ENCODE measurements around the gene GFAP.
A peak's percentile ranks its signal among the peaks of the same experiment; 100 is the strongest.
"Not testable (repeated sequence)": the region's sequence is repeated elsewhere in the genome, so short reads cannot be mapped to it uniquely, and the experiment has no call there.

GFAP gene

GRCh38 chr17:44915321-44915726 is at the start of gene GFAP:
TSS of gene GFAP (minus strand) at chr17:44915500. CDS start at chr17:44915486, 14 bp downstream.
- H3K9me3 ChIP-seq: no peaks in the 10 kb centered on the region
- H3K27me3 ChIP-seq (ENCODE audit: low read depth): peaks cover 10% of the 10 kb centered on the region
- DNase-seq (ENCODE audit: low spot score in 2 of 2): no peak
- H3K4me1 ChIP-seq: no peaks in the 10 kb centered on the region
- H3K36me3 ChIP-seq (replicated peaks): no peaks in the 10 kb centered on the region
- H3K4me3 ChIP-seq: no peak within 1 kb of the TSS
- in situ Hi-C loops (cut with MboI; ENCODE audit: low sequenced_read_pairs): no loop called here

DNA sequence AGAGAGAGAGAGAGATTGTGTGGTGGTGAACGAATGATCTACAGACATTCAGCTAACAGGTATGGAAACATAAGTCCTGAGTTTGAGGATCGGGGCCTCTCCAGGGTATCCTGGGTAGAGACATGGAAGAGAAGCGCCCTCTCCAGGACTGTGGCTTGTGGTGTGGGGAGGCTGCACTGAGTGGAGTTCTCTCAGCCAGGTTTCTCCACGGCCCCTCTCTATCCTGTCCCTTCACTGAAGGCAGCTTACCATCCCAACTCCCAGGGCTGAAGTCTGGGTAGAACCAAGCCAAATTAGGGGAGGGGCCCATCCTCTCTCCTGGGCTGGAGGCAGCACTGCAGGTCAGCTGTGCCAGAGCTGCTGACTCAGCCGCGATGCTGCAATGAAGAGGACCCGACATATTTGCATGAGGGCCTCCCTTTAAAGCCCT is 46.6 kb upstream of the GFAP start:
- no peaks in the 10 kb centered on the region; the same call in 1 of the 2 replicates for H3K9me3 ChIP-seq
- in situ Hi-C loops (cut with MboI; ENCODE audit: low sequenced_read_pairs): no loop called here
- H3K36me3 ChIP-seq (replicated peaks): no peaks in the 10 kb centered on the region
- no peaks in the 10 kb centered on the region for H3K4me1 ChIP-seq
- DNase-seq (ENCODE audit: low spot score in 2 of 2): no peak
- H3K4me3 ChIP-seq: no peak overlapping the region
- peaks cover 1% of the 10 kb centered on the region; the same call in 1 of the 2 replicates for H3K27me3 ChIP-seq (ENCODE audit: low read depth)

- H3K4me3 ChIP-seq: no peak overlapping the region
- no peaks in the 10 kb centered on the region for H3K36me3 ChIP-seq (replicated peaks)
- no peaks in the 10 kb centered on the region for H3K4me1 ChIP-seq
- DNase-seq (ENCODE audit: low spot score in 2 of 2): no peak
- in situ Hi-C loops (cut with MboI; ENCODE audit: low sequenced_read_pairs): no loop called here
- H3K27me3 ChIP-seq (ENCODE audit: low read depth): no peaks in the 10 kb centered on the region
- no peaks in the 10 kb centered on the region; the same call in 1 of the 2 replicates for H3K9me3 ChIP-seq
Measured at GRCh38 chr17:44960691-44961090, 45.4 kb upstream of the GFAP start.

DNA sequence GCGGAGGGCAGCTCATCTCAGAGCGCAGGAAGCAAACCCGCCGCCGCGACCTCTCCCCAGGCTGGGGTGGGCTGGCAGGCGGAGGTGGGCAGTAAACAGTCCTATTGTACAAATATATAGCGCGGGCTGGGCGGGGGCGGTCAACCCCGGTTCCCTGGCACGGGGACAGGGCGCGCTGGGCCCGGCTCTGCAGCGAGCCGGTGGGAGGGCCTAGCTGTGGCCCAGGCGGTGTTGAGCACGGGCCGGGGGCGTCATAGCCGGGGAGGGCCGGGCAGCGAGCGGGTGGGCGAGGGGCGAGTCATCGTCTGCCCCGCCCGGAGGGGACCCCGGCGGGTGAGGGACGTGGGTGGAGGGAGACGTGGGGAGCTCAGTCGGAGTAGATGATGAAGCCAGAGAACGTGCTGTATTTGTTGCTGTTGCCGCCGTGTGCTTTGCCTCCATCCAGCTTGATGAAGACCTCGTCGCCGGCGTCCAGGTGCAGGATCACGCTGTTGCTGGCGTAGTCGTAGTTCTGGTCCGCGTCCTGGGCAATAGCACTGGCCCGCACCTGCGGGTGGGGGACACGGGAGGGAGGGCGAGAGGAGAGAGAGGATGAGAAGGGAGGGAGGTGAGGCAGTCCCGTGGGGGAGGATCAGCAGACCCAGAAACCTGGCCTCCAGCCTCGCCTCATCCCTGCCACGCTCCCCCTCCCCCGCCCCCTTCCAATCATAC is 44.7 kb upstream of the GFAP start:
- no peaks in the 10 kb centered on the region for H3K27me3 ChIP-seq (ENCODE audit: low read depth)
- in situ Hi-C loops (cut with MboI; ENCODE audit: low sequenced_read_pairs): no loop called here
- no peaks in the 10 kb centered on the region for H3K36me3 ChIP-seq (replicated peaks)
- H3K4me3 ChIP-seq: no peak overlapping the region
- DNase-seq (ENCODE audit: low spot score in 2 of 2): no peak
- no peaks in the 10 kb centered on the region for H3K9me3 ChIP-seq
- no peaks in the 10 kb centered on the region for H3K4me1 ChIP-seq

GRCh38 chr17:44956998-44957981 is 42.0 kb upstream of the GFAP start:
- DNase-seq (ENCODE audit: low spot score in 2 of 2): no peak
- no peaks in the 10 kb centered on the region for H3K36me3 ChIP-seq (replicated peaks)
- in situ Hi-C loops (cut with MboI; ENCODE audit: low sequenced_read_pairs): no loop called here
- H3K4me3 ChIP-seq: no peak overlapping the region
- H3K4me1 ChIP-seq: no peaks in the 10 kb centered on the region
- no peaks in the 10 kb centered on the region for H3K9me3 ChIP-seq
- no peaks in the 10 kb centered on the region for H3K27me3 ChIP-seq (ENCODE audit: low read depth)

DNA sequence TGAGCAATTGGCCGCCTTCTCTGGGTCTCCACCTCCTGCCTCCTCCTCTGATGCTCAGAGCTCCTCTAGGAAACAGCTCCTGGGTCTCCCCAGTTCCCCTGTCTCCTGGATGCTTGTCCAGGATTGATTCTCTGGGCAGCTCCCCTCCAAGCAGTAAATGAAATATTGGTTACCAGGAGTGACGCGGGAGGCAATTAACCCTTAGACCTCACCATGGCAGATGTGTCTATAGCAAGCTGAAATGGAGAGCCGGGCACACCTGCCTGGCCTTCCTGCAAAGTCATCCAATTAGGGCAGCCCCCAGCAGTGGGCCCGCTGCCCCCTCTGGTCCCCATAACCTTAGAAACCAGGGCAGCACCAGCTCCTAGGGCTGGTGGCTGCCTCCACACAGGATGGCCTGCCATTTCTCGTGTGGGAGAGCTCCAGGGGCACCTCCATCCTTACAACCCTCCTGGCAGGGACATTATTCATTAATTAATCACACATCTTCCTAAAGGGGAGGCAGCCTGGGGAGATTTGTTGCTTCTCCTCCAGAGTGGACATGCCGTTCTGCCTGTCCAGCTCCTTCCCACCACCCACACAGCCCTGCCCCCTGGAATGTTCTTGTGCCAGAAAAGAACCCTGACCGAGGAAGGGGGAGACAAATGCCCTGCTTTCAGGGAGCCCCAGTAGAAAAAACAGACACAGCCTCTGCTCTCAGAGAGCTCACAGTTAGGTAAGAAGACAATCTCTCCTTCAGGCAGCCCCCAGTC is 40.5 kb upstream of the GFAP start:
- Histone ChIP-seq H3K4me1 (no peaks in the 10 kb centered on the region), H3K4me3 (no peak overlapping the region), H3K27me3 (ENCODE audit: low read depth) (no peaks in the 10 kb centered on the region), H3K36me3 (replicated peaks) (no peaks in the 10 kb centered on the region), H3K9me3 (no peaks in the 10 kb centered on the region)
- in situ Hi-C loops (cut with MboI; ENCODE audit: low sequenced_read_pairs): no loop called here
- no peak for DNase-seq (ENCODE audit: low spot score in 2 of 2)

DNA sequence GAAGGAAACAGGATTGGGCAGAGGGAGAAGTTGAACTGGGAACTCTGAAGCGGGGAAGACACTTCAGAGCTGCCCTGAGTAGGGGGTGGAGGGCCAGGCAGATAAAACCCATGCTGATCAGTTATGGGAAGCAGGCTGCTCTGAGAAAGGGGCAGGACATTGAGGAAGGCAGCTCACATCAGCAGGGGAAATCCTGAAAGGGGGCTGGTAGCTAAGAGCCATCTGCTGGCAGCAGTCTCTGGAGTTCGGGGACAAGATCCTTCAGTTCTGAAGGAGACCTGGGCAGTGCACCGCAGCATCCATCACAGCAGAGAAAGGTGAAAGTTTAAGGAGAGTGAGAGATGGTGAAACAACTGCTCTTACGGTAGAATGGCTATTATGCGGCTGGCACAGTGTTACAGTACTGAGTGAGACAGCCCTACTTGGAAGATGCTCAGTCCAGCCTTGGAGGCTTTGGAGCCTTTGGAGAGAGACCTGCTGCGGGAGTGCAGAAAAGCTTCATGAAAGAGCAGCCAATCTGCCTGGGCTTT is 37.7 kb upstream of the GFAP start:
- no peaks in the 10 kb centered on the region for H3K27me3 ChIP-seq (ENCODE audit: low read depth)
- in situ Hi-C loops (cut with MboI; ENCODE audit: low sequenced_read_pairs): no loop called here
- peaks cover 2% of the 10 kb centered on the region for H3K4me1 ChIP-seq
- no peak for DNase-seq (ENCODE audit: low spot score in 2 of 2)
- H3K9me3 ChIP-seq: no peaks in the 10 kb centered on the region
- H3K4me3 ChIP-seq: no peak overlapping the region
- H3K36me3 ChIP-seq (replicated peaks): no peaks in the 10 kb centered on the region

DNA sequence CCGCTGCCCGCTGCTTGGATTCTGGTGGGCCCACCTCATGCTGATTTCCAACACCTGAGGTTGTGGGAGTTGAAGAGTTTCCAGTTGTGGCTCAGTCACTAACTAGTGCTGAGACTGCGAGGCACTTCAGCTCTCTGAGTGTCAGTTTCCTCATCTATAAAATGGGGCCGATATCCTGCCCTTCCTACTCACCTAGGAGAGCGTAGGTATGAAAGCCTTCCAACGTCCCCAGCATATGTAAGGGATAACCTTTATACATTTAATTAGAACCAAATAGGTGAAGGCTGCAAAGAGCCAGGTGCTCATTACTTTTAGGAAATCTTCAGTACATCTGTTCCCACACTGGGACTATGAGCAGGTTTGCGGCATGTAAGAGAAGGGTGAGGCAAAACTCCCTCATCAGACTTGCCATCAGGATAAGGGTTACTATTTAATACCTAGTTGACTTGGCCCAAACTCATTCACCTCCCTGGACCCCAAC is 33.1 kb upstream of the GFAP start:
- Histone ChIP-seq H3K4me1 (peaks cover 14% of the 10 kb centered on the region), H3K4me3 (peak overlapping the region; percentile 89), H3K36me3 (replicated peaks) (peaks cover 25% of the 10 kb centered on the region), H3K27me3 (ENCODE audit: low read depth) (no peaks in the 10 kb centered on the region), H3K9me3 (peaks cover 2% of the 10 kb centered on the region; the same call in 1 of the 2 replicates)
- no peak for DNase-seq (ENCODE audit: low spot score in 2 of 2)
- in situ Hi-C loops (cut with MboI; ENCODE audit: low sequenced_read_pairs): no loop called here

DNA sequence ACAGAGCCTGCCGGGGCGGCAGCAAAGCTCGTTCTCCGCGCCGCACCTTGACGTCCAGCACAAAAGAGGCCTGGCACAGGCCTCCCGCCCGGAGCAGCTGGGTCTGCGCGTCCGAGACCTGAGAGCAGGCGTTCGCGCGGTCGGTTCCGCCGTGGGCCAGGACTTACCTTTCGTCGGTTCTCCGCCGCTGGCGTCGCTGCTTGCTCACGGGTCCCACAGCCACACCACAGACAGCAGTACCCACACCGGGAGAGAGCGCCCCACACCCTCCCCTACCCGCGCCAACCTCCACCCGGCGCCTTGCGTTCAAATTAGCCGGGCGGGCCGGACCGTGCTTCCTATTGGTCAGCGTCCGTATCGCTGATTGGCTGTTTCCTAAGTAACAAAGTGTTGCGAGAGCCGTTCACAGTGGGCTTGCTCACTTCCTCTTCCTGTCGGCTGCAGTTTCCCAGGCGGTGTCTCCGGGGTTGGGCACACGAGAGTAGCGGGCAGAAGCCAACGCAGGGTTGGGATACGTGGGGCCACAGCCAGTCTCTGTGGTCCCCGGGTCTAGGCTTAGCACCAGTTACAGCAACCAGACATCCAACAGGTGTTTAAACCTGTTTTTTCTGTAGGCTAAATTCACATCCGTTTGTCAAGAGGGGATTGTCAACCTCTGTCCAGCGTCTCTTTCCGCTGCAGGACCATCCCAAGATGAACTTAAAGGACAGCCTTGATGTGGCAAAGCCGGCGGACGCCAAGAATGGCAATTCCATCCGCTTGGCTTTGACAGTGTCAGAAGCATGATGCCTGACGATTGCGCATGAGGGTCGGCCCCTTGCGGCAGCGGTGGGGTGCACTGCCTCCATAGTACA is 32.4 kb upstream of the GFAP start, which contains the start of gene KIF18B:
Gene KIF18B (minus strand): TSS at position 313 of the 854 bp plus-strand sequence. CDS start 11,429 bp downstream, outside the sequence.
- H3K36me3 ChIP-seq (replicated peaks): peaks cover 30% of the 10 kb centered on the region
- H3K4me3 ChIP-seq: peak within 1 kb of the TSS; percentile 89
- H3K27me3 ChIP-seq (ENCODE audit: low read depth): no peaks in the 10 kb centered on the region
- H3K9me3 ChIP-seq: peaks cover 2% of the 10 kb centered on the region; the same call in 1 of the 2 replicates
- in situ Hi-C loops (cut with MboI; ENCODE audit: low sequenced_read_pairs): no loop called here
- peak; percentile 95 to 97 for DNase-seq (ENCODE audit: low spot score in 2 of 2)
- peaks cover 14% of the 10 kb centered on the region for H3K4me1 ChIP-seq

GRCh38 chr17:44945652-44946051 is 30.4 kb upstream of the GFAP start:
- not testable (repeated sequence) for DNase-seq (ENCODE audit: low spot score in 2 of 2)

GRCh38 chr17:44942456-44942855 is 27.2 kb upstream of the GFAP start:
- H3K4me3 ChIP-seq: no peak overlapping the region
- in situ Hi-C loops (cut with MboI; ENCODE audit: low sequenced_read_pairs): no loop called here
- DNase-seq (ENCODE audit: low spot score in 2 of 2): no peak
- no peaks in the 10 kb centered on the region for H3K27me3 ChIP-seq (ENCODE audit: low read depth)
- H3K4me1 ChIP-seq: peaks cover 11% of the 10 kb centered on the region
- H3K9me3 ChIP-seq: peaks cover 11% of the 10 kb centered on the region
- H3K36me3 ChIP-seq (replicated peaks): peaks cover 76% of the 10 kb centered on the region

More at GRCh38 chr17:44945652-44946051, 30.4 kb upstream of the GFAP start:
- H3K27me3 ChIP-seq (ENCODE audit: low read depth); in situ Hi-C loops (cut with MboI; ENCODE audit: low sequenced_read_pairs); H3K9me3 ChIP-seq: not testable (repeated sequence)
- Histone ChIP-seq H3K36me3 (replicated peaks) (peaks cover 48% of the 10 kb centered on the region), H3K4me3 (peak overlapping the region; percentile 89; the same call in 1 of the 2 replicates), H3K4me1 (peaks cover 14% of the 10 kb centered on the region)

- H3K4me3 ChIP-seq: no peak overlapping the region
- DNase-seq (ENCODE audit: low spot score in 2 of 2): no peak
- in situ Hi-C loops (cut with MboI; ENCODE audit: low sequenced_read_pairs): no loop called here
- peaks cover 11% of the 10 kb centered on the region for H3K4me1 ChIP-seq
- no peaks in the 10 kb centered on the region for H3K27me3 ChIP-seq (ENCODE audit: low read depth)
- H3K36me3 ChIP-seq (replicated peaks): peaks cover 81% of the 10 kb centered on the region
- peaks cover 11% of the 10 kb centered on the region for H3K9me3 ChIP-seq
Measured at GRCh38 chr17:44941712-44942331, 26.5 kb upstream of the GFAP start.
